Calu3 (cell line): ENCODE data around the gene TMTC2. TPM values are rescaled to one million over a fixed set of nuclear protein-coding genes. Genes with fewer than 3 reads are reported as not detected.
A peak's percentile ranks its signal among the peaks of the same experiment; 100 is the strongest.

ENCODE experiments used
- BruUV-seq: library from RNA; stranded (reverse); fragments of 400-500 nt; replicated peaks from 2 replicates; lab custom pipeline; 2021; lab: Mats Ljungman, UMichigan
- CTCF ChIA-PET: fragments of 300-600 bp; sonication (Branson Sonifier 250); formaldehyde crosslinking; loops from one replicate; lab custom pipeline; 2022; ENCODE audit warnings: antibody characterized with exemption; lab: Charles Lee
- DNase-seq: peaks from one replicate; pipeline ENCODE4 v3.0.0; 2022
- H3K27ac Mint-ChIP-seq: one replicate; pipeline ENCODE4 v1.8.0; 2022; ENCODE audit warnings: mixed read lengths; ENCODE audit not compliant: unreplicated experiment
- H3K27me3 Mint-ChIP-seq: one replicate; pipeline ENCODE4 v1.8.0; 2022; ENCODE audit warnings: mixed read lengths; ENCODE audit not compliant: unreplicated experiment
- H3K36me3 Mint-ChIP-seq: one replicate; pipeline ENCODE4 v1.8.0; 2022; ENCODE audit warnings: mild to moderate bottlenecking, moderate library complexity, mixed read lengths; ENCODE audit not compliant: insufficient read depth, unreplicated experiment
- H3K4me1 Mint-ChIP-seq: one replicate; pipeline ENCODE4 v1.8.0; 2022; ENCODE audit warnings: mild to moderate bottlenecking, low read depth, mixed read lengths; ENCODE audit not compliant: unreplicated experiment
- H3K4me3 Mint-ChIP-seq: one replicate; pipeline ENCODE4 v1.8.0; 2022; ENCODE audit warnings: mild to moderate bottlenecking, low read depth, moderate library complexity, mixed read lengths; ENCODE audit not compliant: unreplicated experiment
- H3K9me3 Mint-ChIP-seq: one replicate; pipeline ENCODE4 v1.8.0; 2022; ENCODE audit warnings: low read depth, mixed read lengths; ENCODE audit not compliant: unreplicated experiment
- intact Hi-C: fragments of 100-400 bp; cut with micrococcal nuclease; formaldehyde crosslinking; loops from one replicate; pipeline ENCODE4 v1.10.0; 2022; ENCODE audit not compliant: unreplicated experiment
- total RNA-seq: library from RNA; stranded (reverse); gene quantifications from 2 replicates; pipeline ENCODE4 v1.2.3, GENCODE V29; 2022
- TF ChIP-seq, protein P1 (sequence below): fragments of 200-600 bp; IDR thresholded peaks from one replicate; pipeline ENCODE4 v1.8.0; 2022; ENCODE audit warnings: antibody characterized with exemption; ENCODE audit not compliant: unreplicated experiment

TMTC2 gene
- total RNA-seq, 1 experiment from 2014 or later = 31.2 TPM

DNA sequence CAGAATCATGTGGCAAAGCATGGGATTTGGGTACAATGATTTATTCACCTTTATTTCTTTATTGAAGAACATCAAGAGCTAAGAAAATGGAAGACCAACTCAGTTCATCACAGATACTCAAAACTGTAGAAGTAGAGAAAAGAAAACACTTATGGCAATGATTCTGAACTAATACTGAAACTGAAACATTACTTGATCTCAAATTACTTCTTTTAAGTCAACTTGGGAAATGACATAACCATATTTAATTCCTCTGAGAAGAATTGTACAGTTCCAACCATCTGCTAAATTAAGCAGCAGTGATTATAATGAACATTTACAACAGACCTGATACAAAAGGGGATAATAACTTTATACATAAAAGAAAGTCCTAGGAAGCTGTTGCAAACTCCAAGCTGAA lies 466.5 kb downstream of the TMTC2 start:
- intact Hi-C loops = no loop called here
- CTCF ChIA-PET = no interaction called here

DNA sequence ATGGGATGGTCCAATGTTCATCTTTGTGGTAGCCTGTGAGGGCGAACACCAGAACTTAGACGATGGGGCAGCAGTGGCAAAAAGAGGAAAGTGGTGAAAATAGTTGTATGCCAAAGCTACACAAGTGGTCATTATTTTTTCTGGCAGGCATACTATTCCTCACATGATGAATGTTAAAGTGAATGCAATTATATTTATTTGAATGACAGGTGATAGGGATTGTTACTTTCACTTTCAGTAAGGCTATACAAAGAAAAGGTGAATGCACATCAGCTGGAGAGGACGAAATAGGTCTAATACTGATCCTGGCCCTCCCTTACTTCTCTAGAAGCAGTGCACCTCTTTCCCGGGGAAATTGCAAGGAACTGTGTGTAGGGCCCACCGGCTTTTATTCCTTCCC lies 470.1 kb downstream of the TMTC2 start:
- DNase-seq = no peak
- TF ChIP-seq, protein P1, sequence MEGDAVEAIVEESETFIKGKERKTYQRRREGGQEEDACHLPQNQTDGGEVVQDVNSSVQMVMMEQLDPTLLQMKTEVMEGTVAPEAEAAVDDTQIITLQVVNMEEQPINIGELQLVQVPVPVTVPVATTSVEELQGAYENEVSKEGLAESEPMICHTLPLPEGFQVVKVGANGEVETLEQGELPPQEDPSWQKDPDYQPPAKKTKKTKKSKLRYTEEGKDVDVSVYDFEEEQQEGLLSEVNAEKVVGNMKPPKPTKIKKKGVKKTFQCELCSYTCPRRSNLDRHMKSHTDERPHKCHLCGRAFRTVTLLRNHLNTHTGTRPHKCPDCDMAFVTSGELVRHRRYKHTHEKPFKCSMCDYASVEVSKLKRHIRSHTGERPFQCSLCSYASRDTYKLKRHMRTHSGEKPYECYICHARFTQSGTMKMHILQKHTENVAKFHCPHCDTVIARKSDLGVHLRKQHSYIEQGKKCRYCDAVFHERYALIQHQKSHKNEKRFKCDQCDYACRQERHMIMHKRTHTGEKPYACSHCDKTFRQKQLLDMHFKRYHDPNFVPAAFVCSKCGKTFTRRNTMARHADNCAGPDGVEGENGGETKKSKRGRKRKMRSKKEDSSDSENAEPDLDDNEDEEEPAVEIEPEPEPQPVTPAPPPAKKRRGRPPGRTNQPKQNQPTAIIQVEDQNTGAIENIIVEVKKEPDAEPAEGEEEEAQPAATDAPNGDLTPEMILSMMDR = no peak
- H3K36me3 Mint-ChIP-seq = no peaks in the 10 kb centered on the region
- CTCF ChIA-PET = interaction anchor here (0.6 kb wide), 1 partner anchor 1294 kb away, joined by 4 read pairs; no protein-coding TSS in a partner anchor
- no peaks in the 10 kb centered on the region for H3K27me3 Mint-ChIP-seq
- H3K4me1 Mint-ChIP-seq = peaks cover 15% of the 10 kb centered on the region
- peak overlapping the region; percentile 28 for H3K4me3 Mint-ChIP-seq
- no peaks in the 10 kb centered on the region for H3K9me3 Mint-ChIP-seq
- intact Hi-C loops = no loop called here
- BruUV-seq = no TSS peak
- H3K27ac Mint-ChIP-seq = no peak overlapping the region

More for the DNA sequence above, 466.5 kb downstream of the TMTC2 start:
- TF ChIP-seq, protein P1 = no peak
- Mint-ChIP-seq H3K4me1 (peaks cover 15% of the 10 kb centered on the region), H3K9me3 (no peaks in the 10 kb centered on the region), H3K27me3 (no peaks in the 10 kb centered on the region), H3K27ac (no peak overlapping the region), H3K36me3 (no peaks in the 10 kb centered on the region), H3K4me3 (no peak overlapping the region)
- DNase-seq = no peak
- BruUV-seq = no TSS peak

DNA sequence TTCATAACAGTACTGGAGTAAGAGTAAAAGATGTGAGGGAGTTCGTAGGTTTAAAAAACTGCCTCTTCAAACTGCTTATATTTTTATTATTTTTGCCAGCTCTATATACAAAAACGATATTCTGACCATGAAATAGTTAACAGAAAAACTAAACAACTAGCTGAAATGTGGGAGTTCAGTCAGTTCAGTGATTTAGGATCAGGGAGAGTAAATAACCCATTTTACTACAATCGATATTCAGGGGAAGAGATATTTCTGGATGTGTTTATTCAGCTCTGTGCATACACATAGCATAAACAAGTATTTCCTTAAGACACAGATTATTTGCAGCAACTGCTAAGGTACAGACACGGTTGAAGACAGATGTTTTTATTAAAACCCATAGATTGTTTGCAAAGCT lies 470.9 kb downstream of the TMTC2 start:
- H3K9me3 Mint-ChIP-seq = no peaks in the 10 kb centered on the region
- peaks cover 15% of the 10 kb centered on the region for H3K4me1 Mint-ChIP-seq
- H3K27me3 Mint-ChIP-seq = no peaks in the 10 kb centered on the region
- intact Hi-C loops = no loop called here
- no peak overlapping the region for H3K27ac Mint-ChIP-seq
- CTCF ChIA-PET = no interaction called here
- H3K36me3 Mint-ChIP-seq = no peaks in the 10 kb centered on the region
- H3K4me3 Mint-ChIP-seq = no peak overlapping the region
- no TSS peak for BruUV-seq
- no peak for DNase-seq
- TF ChIP-seq, protein P1 = no peak

DNA sequence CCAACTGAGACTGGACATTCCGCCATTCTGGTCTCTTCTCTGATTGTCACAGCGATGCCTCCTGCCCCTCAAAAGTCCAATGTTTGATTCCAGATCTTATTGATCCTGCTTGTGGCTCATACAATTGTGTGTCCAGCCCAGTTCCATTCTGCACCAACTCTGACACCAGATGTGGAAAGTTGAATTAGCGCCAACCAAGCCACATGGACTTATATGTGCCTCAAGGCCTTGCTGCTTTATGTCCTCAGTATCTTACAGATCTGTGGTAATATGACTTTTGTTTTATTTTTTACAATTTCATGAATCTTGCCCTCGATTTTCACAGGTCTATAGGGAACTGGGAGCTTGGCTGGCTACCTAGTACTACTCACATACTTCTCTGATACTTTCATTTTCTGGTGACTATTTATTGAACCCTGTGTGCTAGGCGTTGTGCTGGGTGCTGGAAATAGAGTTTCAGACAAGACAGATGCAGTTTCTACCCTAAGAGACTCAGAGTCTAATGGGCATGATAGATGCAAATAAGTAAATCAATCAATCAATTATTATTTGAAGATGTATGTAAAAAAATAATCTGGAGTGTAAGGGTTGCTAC lies 472.0 kb downstream of the TMTC2 start:
- TF ChIP-seq, protein P1 = no peak
- Mint-ChIP-seq H3K4me3 (no peak overlapping the region), H3K27me3 (no peaks in the 10 kb centered on the region)

More for the DNA sequence above, 472.0 kb downstream of the TMTC2 start:
- BruUV-seq = no TSS peak
- Mint-ChIP-seq H3K9me3 (no peaks in the 10 kb centered on the region), H3K27ac (no peak overlapping the region), H3K36me3 (no peaks in the 10 kb centered on the region), H3K4me1 (peaks cover 15% of the 10 kb centered on the region)
- intact Hi-C loops = no loop called here
- no peak for DNase-seq
- CTCF ChIA-PET = no interaction called here
